GM20000 (cell line): ENCODE data around the gene BACH2.

Source experiments
- DNase-seq: peaks from one replicate; pipeline ENCODE4 v3.0.0; 2012; ENCODE audit warnings: low spot score
- CTCF ChIP-seq: IDR thresholded peaks from 2 replicates; pipeline ENCODE4 v1.5.1; 2012; ENCODE audit warnings: mild to moderate bottlenecking, control low read depth; ENCODE audit errors: extremely low read depth, missing control alignments

BACH2 gene

GRCh38 chr6:90025523-90026061 lies 271.1 kb downstream of the BACH2 start:
- no peak for DNase-seq
- no peak for TF ChIP-seq CTCF

DNA sequence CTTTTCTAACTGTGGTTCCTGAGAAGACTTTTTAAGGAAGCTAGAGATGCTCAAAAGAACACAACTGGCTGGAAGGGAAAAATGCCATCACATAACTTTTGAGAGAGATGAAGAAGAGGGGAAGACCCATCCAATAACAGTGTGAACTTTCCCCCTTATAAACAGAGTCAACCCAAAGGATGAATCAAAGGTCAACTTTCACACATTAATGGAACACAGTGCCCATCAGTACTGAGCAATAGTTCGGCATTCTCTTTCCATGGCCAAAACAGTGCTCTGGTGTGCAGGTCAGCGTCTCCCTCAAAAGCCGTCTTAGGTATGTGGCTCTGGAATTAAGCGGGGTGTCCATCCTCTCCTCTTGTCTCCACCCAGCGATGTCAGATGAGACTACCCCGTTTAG lies 272.0 kb downstream of the BACH2 start:
- TF ChIP-seq CTCF, result no peak
- no peak for DNase-seq

- DNase-seq, result no peak
- no peak for TF ChIP-seq CTCF
Observed at GRCh38 chr6:90021711-90022110, 274.9 kb downstream of the BACH2 start.

GRCh38 chr6:90020746-90021145 lies 275.9 kb downstream of the BACH2 start:
- no peak for DNase-seq
- no peak for TF ChIP-seq CTCF

DNA sequence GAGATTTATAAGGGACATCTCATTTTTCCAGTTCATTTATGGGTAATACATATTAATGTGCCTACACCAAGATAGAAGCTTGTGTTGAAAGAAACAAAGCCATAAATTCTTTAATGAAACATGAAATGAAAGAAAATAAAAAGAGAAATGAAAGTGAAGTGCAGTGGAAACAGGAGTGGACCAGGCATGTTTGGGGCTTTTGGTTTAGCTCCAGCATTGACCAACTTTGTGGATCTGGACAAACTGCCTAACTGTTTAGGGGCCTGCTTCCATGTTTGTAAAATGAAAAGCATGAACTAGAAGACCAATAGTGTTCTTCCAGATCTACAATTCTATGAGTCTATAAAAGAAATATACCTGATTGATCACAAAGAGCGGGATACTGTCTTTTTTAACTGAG lies 277.4 kb downstream of the BACH2 start:
- no peak for DNase-seq

GRCh38 chr6:90015883-90016282 lies 280.8 kb downstream of the BACH2 start:
- TF ChIP-seq CTCF, result no peak
- no peak for DNase-seq

More for the DNA sequence above, 277.4 kb downstream of the BACH2 start:
- no peak for TF ChIP-seq CTCF

- TF ChIP-seq CTCF, result no peak
- no peak for DNase-seq
Observed at GRCh38 chr6:90008908-90009501, 287.6 kb downstream of the BACH2 start.
